K562 (cell line): ENCODE results near the gene G6PC2. TPM values are rescaled to one million over a fixed set of nuclear protein-coding genes. Genes with fewer than 3 reads are reported as not detected.
A peak's percentile ranks its signal among the peaks of the same experiment; 100 is the strongest.

Experiments
- ATF3 ChIP-seq, 2 experiments: fragments of 450-650 bp in 1 of 2; sonication (generic) in 1 of 2; formaldehyde crosslinking in 1 of 2; IDR thresholded peaks in 1 of 2; conservative IDR thresholded peaks in 1 of 2; 2 replicates each; pipeline versions ENCODE4 v1.6.1 to v1.8.1; 2016 to 2023; ENCODE audit warnings: mild to moderate bottlenecking in 2 of 2, moderate library complexity in 2 of 2, inconsistent platforms in 1 of 2, missing genetic modification reagents in 1 of 2
- CEBPZ ChIP-seq: fragments of 150-350 bp; IDR thresholded peaks from 2 replicates; pipeline ENCODE4 v1.6.1; 2014; ENCODE audit warnings: low read depth, mild to moderate bottlenecking, low read length, borderline replicate concordance
- DNMT1 ChIP-seq: fragments of 450-650 bp; IDR thresholded peaks from 2 replicates; pipeline ENCODE4 v1.6.1; 2016; ENCODE audit warnings: antibody characterized with exemption, mild to moderate bottlenecking
- EHMT2 ChIP-seq: fragments of 450-650 bp; IDR thresholded peaks from 2 replicates; pipeline ENCODE4 v1.6.1; 2018; ENCODE audit warnings: antibody characterized with exemption
- GTF2B ChIP-seq: IDR thresholded peaks from 2 replicates; pipeline ENCODE4 v1.6.1; 2011; ENCODE audit not compliant: insufficient read length; ENCODE audit errors: extremely low read depth
- HINFP ChIP-seq: fragments of 450-650 bp; conservative IDR thresholded peaks from 2 replicates; pipeline ENCODE4 v1.6.1; 2016; ENCODE audit warnings: missing genetic modification characterization, low read depth, mild to moderate bottlenecking, control low read depth, missing compliant biosample characterization
- KLF6 ChIP-seq: fragments of 250-450 bp; sonication (Bioruptor Pico); IDR thresholded peaks from 2 replicates; pipeline ENCODE4 v1.4.0; 2020; ENCODE audit warnings: mild to moderate bottlenecking, moderate library complexity, borderline replicate concordance
- MITF ChIP-seq: IDR thresholded peaks from 2 replicates; pipeline ENCODE4 v1.6.1; 2014; ENCODE audit warnings: antibody characterized with exemption
- PHB ChIP-seq: fragments of 250-450 bp; sonication (Bioruptor Pico); IDR thresholded peaks from 2 replicates; pipeline ENCODE4 v1.5.0; 2021
- POLR2H ChIP-seq: IDR thresholded peaks from 2 replicates; pipeline ENCODE4 v1.6.1; 2016; ENCODE audit warnings: missing genetic modification characterization, low read depth, mild to moderate bottlenecking, control low read depth, missing compliant biosample characterization, moderate library complexity
- SREBF2 ChIP-seq: sonication (generic); formaldehyde crosslinking; IDR thresholded peaks from 2 replicates; pipeline ENCODE4 v1.4.0; 2020; ENCODE audit warnings: mild to moderate bottlenecking, missing genetic modification reagents
- ZEB2 ChIP-seq: fragments of 450-650 bp; IDR thresholded peaks from 2 replicates; pipeline ENCODE4 v1.6.1; 2016
- ZKSCAN8 ChIP-seq: fragments of 200-800 bp; sonication (Bioruptor generic); IDR thresholded peaks from 2 replicates; pipeline ENCODE4 v1.6.1; 2016; ENCODE audit warnings: missing genetic modification characterization, missing compliant biosample characterization
- ZNF707 ChIP-seq: fragments of 250-450 bp; sonication (Bioruptor Pico); conservative IDR thresholded peaks from 2 replicates; pipeline ENCODE4 v1.8.0; 2022; ENCODE audit warnings: inconsistent platforms, mild to moderate bottlenecking, moderate library complexity
- ZNF766 ChIP-seq: fragments of 200-800 bp; sonication (Bioruptor generic); conservative IDR thresholded peaks from 2 replicates; pipeline ENCODE4 v1.6.1; 2016; ENCODE audit warnings: missing genetic modification characterization, missing compliant biosample characterization
- ZNF79 ChIP-seq: fragments of 250-450 bp; sonication (Bioruptor Pico); IDR thresholded peaks from 2 replicates; pipeline ENCODE4 v1.4.0; 2020; ENCODE audit warnings: low read depth, mild to moderate bottlenecking, moderate library complexity
- polyA plus RNA-seq, 8 experiments: library from polyadenylated mRNA; depleted of rRNA in 4 of 8; stranded (reverse) in 5 of 8; unstranded in 3 of 8; fragments of >200 nt; fragmentation: Nextera tagmentation in 2 of 8; fragmentation: Illumina TruSeq in 1 of 8; extraction: Ambion mirVana in 2 of 8; extraction: Trizol in 1 of 8; gene quantifications; 2 replicates each; pipeline versions ENCODE4 v1.2.1 to v1.2.3, GENCODE V29; 2011 to 2014; ENCODE audit warnings: inconsistent platforms in 1 of 8, missing spikeins in 1 of 8
- total RNA-seq, 7 experiments: library from RNA; depleted of rRNA in 6 of 7; stranded (reverse); fragments of >200 nt in 6 of 7; fragmentation: Illumina TruSeq in 2 of 7; extraction: Trizol in 2 of 7; gene quantifications; 2 replicates each; pipeline versions ENCODE4 v1.2.1 to v1.2.3, GENCODE V29; 2011 to 2021; ENCODE audit warnings: low replicate concordance in 1 of 7

G6PC2 gene
- total and polyA plus RNA-seq, 9 of the 15 experiments (the other 6 are each of a cell fraction or from before 2014, with no cell fraction given) = 0.03 to 0.15 TPM; not detected in 7

GRCh38 chr2:168935810-168936581, 34.9 kb downstream of the G6PC2 start (continued):
- TF ChIP-seq POLR2H (peak; percentile 68; the same call in 1 of the 2 replicates), HINFP (tag) (no peak; the same call in 1 of the 2 replicates), ZKSCAN8 (CRISPR knock-in tag) (peak; percentile 82), ZNF707 (CRISPR knock-in tag) (no peak; the same call in 1 of the 2 replicates), DNMT1 (no peak), SREBF2 (CRISPR knock-in tag) (no peak), ATF3 (IDR thresholded peaks at IDR 0.05) (peak; percentile 80), ATF3 (CRISPR knock-in tag; conservative IDR thresholded peaks at IDR 0.05) (peak; percentile 66; the same call in 1 of the 2 replicates), MITF (peak; percentile 87), GTF2B (no peak), KLF6 (0 out of 2 replicates have a peak, but pooled peaks have one; percentile 57), ZNF766 (CRISPR knock-in tag) (peak; percentile 97), ZNF79 (CRISPR knock-in tag) (peak; percentile 61; the same call in 1 of the 2 replicates), PHB (no peak), CEBPZ (no peak), ZEB2 (peak; percentile 96), EHMT2 (peak; percentile 69)
